Gastroesophageal sphincter (tissue), 3 donors: ENCODE results near the gene NTN5.

ENCODE experiments used
- CTCF ChIP-seq, 4 experiments: fragments of 200-600 bp in 2 of 4; fragments of 450-650 bp in 2 of 4; sonication (generic) in 1 of 4; IDR thresholded peaks; one replicate each; pipeline ENCODE4 v1.5.1; 2017 to 2019; ENCODE audit warnings: antibody characterized with exemption in 4 of 4, mild to moderate bottlenecking in 2 of 4, moderate library complexity in 2 of 4
- EP300 ChIP-seq: sonication (generic); formaldehyde crosslinking; IDR thresholded peaks from one replicate; pipeline ENCODE4 v1.6.1; 2017; ENCODE audit warnings: antibody characterized with exemption, mild to moderate bottlenecking
- POLR2A ChIP-seq, 2 donors: fragments of 450-650 bp; IDR thresholded peaks; one replicate each; pipeline ENCODE4 v1.6.1; 2017; ENCODE audit warnings: antibody characterized with exemption in 2 of 2, mild to moderate bottlenecking in 2 of 2, moderate library complexity in 1 of 2
- POLR2AphosphoS5 ChIP-seq: sonication (generic); formaldehyde crosslinking; IDR thresholded peaks from one replicate; pipeline ENCODE4 v1.6.1; 2017; ENCODE audit warnings: antibody characterized with exemption

GRCh38 chr19:48627201-48627864 is 45.5 kb downstream of the NTN5 start:
- TF ChIP-seq POLR2A (IDR thresholded peaks at IDR 0.05) (no peak), CTCF (IDR thresholded peaks at IDR 0.05) (no peak), POLR2AphosphoS5 (no peak), EP300 (no peak)
